Endothelial cell of umbilical vein (primary cell): Measurements from ENCODE around the gene ADARB2. TPM values are rescaled to one million over a fixed set of nuclear protein-coding genes. Genes with fewer than 3 reads are reported as not detected.

Experiments
- BruUV-seq: library from RNA; stranded (reverse); fragments of 400-500 nt; replicated peaks from 2 replicates; lab custom pipeline; 2021; lab: Mats Ljungman, UMichigan
- CTCF ChIA-PET: fragments of 300-600, 350-600 bp; sonication (Branson Sonifier 250); formaldehyde crosslinking; loops from one replicate; lab custom pipeline; 2021; ENCODE audit warnings: antibody characterized with exemption, inconsistent platforms; lab: Charles Lee
- POLR2A ChIA-PET: fragments of 300-600, 350-600 bp; sonication (Branson Sonifier 250); formaldehyde crosslinking; loops from one replicate; lab custom pipeline; 2021; ENCODE audit warnings: antibody characterized with exemption, inconsistent platforms; lab: Charles Lee
- DNase-seq: peaks from one replicate; pipeline ENCODE4 v3.0.0-alpha.2; 2011; ENCODE audit warnings: low read depth, low spot score
- FAIRE-seq: peaks from 2 replicates; lab custom pipeline; 2011; peaks lifted over from hg19 to GRCh38; lab: Jason Lieb, UNC
- H2AFZ ChIP-seq: 2 replicates; pipeline ENCODE4 v1.6.0; 2012; ENCODE audit warnings: low read depth, low read length, control low read depth, inconsistent platforms
- H3K27ac ChIP-seq: 2 replicates; pipeline ENCODE4 v1.5.1; 2011; ENCODE audit warnings: low read depth, mild to moderate bottlenecking, control low read depth, low read length, moderate library complexity; ENCODE audit not compliant: insufficient read depth
- H3K27me3 ChIP-seq, 2 experiments: 2 replicates each; pipeline versions ENCODE4 v1.6.0 to v1.6.1; 2011; ENCODE audit warnings: low read length in 2 of 2, mixed read lengths in 1 of 2; ENCODE audit not compliant: control insufficient read depth in 2 of 2, insufficient read depth in 2 of 2
- H3K36me3 ChIP-seq, 2 experiments: 2 replicates in 1 of 2; 3 replicates in 1 of 2; pipeline ENCODE4 v1.5.1; 2011; ENCODE audit warnings: low read length in 2 of 2, mild to moderate bottlenecking in 1 of 2, moderate library complexity in 1 of 2; ENCODE audit not compliant: control insufficient read depth in 2 of 2, insufficient read depth in 2 of 2; ENCODE audit errors: extremely low read depth in 1 of 2
- H3K4me1 ChIP-seq: 3 replicates; pipeline ENCODE4 v1.5.1; 2011; ENCODE audit warnings: mild to moderate bottlenecking, low read length; ENCODE audit not compliant: control insufficient read depth, insufficient read depth; ENCODE audit errors: extremely low read depth
- H3K4me2 ChIP-seq: 2 replicates; pipeline ENCODE4 v1.6.1; 2011; ENCODE audit warnings: low read length, control low read depth, mixed read lengths; ENCODE audit not compliant: insufficient read depth
- H3K4me3 ChIP-seq, 3 experiments: fragments of 200-600 bp in 1 of 3; sonication (generic), shearing (Covaris generic) in 1 of 3; replicated peaks in 1 of 3; 2 replicates each; pipeline ENCODE4 v1.5.1; 2011 to 2016; ENCODE audit warnings: control low read depth in 3 of 3, low read length in 3 of 3, mild to moderate bottlenecking in 2 of 3, inconsistent platforms in 1 of 3, low read depth in 1 of 3, moderate library complexity in 1 of 3; ENCODE audit not compliant: insufficient read depth in 1 of 3
- H3K79me2 ChIP-seq: 2 replicates; pipeline ENCODE4 v1.6.0; 2012; ENCODE audit warnings: low read length, inconsistent platforms; ENCODE audit not compliant: control insufficient read depth, insufficient read depth
- H3K9ac ChIP-seq: replicated peaks from 2 replicates; pipeline ENCODE3; 2011; ENCODE audit warnings: low read length, control low read depth; ENCODE audit not compliant: insufficient read depth; ENCODE audit errors: extremely low read depth
- H3K9me1 ChIP-seq: replicated peaks from 3 replicates; pipeline ENCODE4 v1.6.0; 2011; ENCODE audit warnings: mild to moderate bottlenecking, low read length; ENCODE audit not compliant: control insufficient read depth, insufficient read depth; ENCODE audit errors: extremely low read depth
- H3K9me3 ChIP-seq: replicated peaks from 2 replicates; pipeline ENCODE4 v1.5.1; 2012; ENCODE audit warnings: low read length, inconsistent platforms; ENCODE audit not compliant: control insufficient read depth, insufficient read depth
- H4K20me1 ChIP-seq: replicated peaks from 2 replicates; pipeline ENCODE3; 2011; ENCODE audit warnings: mild to moderate bottlenecking, low read length; ENCODE audit not compliant: control insufficient read depth, insufficient read depth; ENCODE audit errors: extremely low read depth
- CTCF ChIP-seq, 2 donors: IDR thresholded peaks; 1 replicate in 1 of 2; 2 replicates in 1 of 2; pipeline ENCODE4 v1.5.1; 2011; ENCODE audit warnings: low read length in 2 of 2, mild to moderate bottlenecking in 2 of 2, moderate library complexity in 2 of 2, control low read depth in 1 of 2, inconsistent platforms in 1 of 2, low read depth in 1 of 2; ENCODE audit not compliant: insufficient read depth in 1 of 2; ENCODE audit errors: extremely low read depth in 1 of 2
- EZH2 ChIP-seq: IDR thresholded peaks from 2 replicates; pipeline ENCODE4 v1.6.1; 2012; ENCODE audit warnings: borderline replicate concordance, low read depth, mild to moderate bottlenecking, moderate library complexity, low read length, inconsistent platforms; ENCODE audit not compliant: severe bottlenecking
- FOS ChIP-seq: IDR thresholded peaks from 2 replicates; pipeline ENCODE4 v1.6.1; 2011; ENCODE audit warnings: mild to moderate bottlenecking, low read length, moderate library complexity, borderline replicate concordance; ENCODE audit not compliant: insufficient read depth
- GATA2 ChIP-seq: IDR thresholded peaks from 2 replicates; pipeline ENCODE4 v1.7.0; 2011; ENCODE audit warnings: low read depth, mild to moderate bottlenecking, moderate library complexity, mixed read lengths, low read length; ENCODE audit not compliant: insufficient read length, insufficient read depth
- JUN ChIP-seq: IDR thresholded peaks from 2 replicates; pipeline ENCODE4 v1.6.1; 2011; ENCODE audit warnings: borderline replicate concordance, low read depth; ENCODE audit not compliant: insufficient read length, insufficient read depth
- MAX ChIP-seq: IDR thresholded peaks from 2 replicates; pipeline ENCODE4 v1.6.1; 2011; ENCODE audit not compliant: insufficient read depth, insufficient read length
- POLR2A ChIP-seq: IDR thresholded peaks from 2 replicates; pipeline ENCODE4 v1.6.1; 2012; ENCODE audit warnings: low read depth, mild to moderate bottlenecking, control low read depth, low read length
- POLR2AphosphoS5 ChIP-seq: IDR thresholded peaks from 2 replicates; pipeline ENCODE4 v1.6.1; 2012; ENCODE audit warnings: low read depth, mild to moderate bottlenecking, control low read depth, low read length, moderate library complexity; ENCODE audit not compliant: insufficient read depth
- dilution Hi-C: fragments of 300-500 bp; cut with MboI; formaldehyde crosslinking; loops from one replicate; pipeline ENCODE4 v1.15.0; 2019; ENCODE audit warnings: low sequenced_read_pairs; ENCODE audit not compliant: extremely low pct_ligation_motif_present
- intact Hi-C: fragments of 100-400 bp; cut with micrococcal nuclease; formaldehyde crosslinking; loops from one replicate; pipeline ENCODE4 v1.10.0; 2022
- polyA plus RNA-seq, 4 experiments: library from polyadenylated mRNA; depleted of rRNA in 3 of 4; stranded (reverse) in 3 of 4; unstranded in 1 of 4; fragments of >200 nt; gene quantifications; 2 replicates each; pipeline versions ENCODE4 v1.2.1 to v1.2.3, GENCODE V29; 2011 to 2012; ENCODE audit warnings: missing spikeins in 1 of 4
- total RNA-seq: library from RNA; stranded (reverse); gene quantifications from 2 replicates; pipeline ENCODE4 v1.2.3, GENCODE V29; 2021

Gene ADARB2
- total and polyA plus RNA-seq, 2 donors (not counting 3 experiments of a cell fraction or from before 2014, with no cell fraction given) = not detected

- Histone ChIP-seq H3K4me1 (no peaks in the 10 kb centered on the region), H3K9me1 (no peaks in the 10 kb centered on the region), H3K27me3 (no peaks in the 10 kb centered on the region), H3K9me3 (no peaks in the 10 kb centered on the region), H3K36me3 (no peaks in the 10 kb centered on the region), H3K4me3 (no peak overlapping the region), H3K27ac (no peak overlapping the region), H4K20me1 (no peaks in the 10 kb centered on the region), H3K79me2 (no peaks in the 10 kb centered on the region), H3K4me2 (no peak overlapping the region), H2AFZ (no peak overlapping the region), H3K9ac (no peak overlapping the region)
- DNase-seq = no peak
- dilution Hi-C loops (no loop called here), intact Hi-C loops (no loop called here)
- CTCF ChIA-PET = no interaction called here
- no peak for FAIRE-seq
- POLR2A ChIA-PET = no interaction called here
- BruUV-seq = no TSS peak
- TF ChIP-seq GATA2 (no peak), POLR2A (no peak), JUN (no peak), MAX (no peak), POLR2AphosphoS5 (no peak), CTCF (IDR thresholded peaks at IDR 0.05; ENCODE audit: extremely low read depth in 1 of 2, insufficient read depth in 1 of 2, low read depth in 1 of 2, low read length in 2 of 2) (no peak), FOS (no peak), EZH2 (no peak)
Measured at GRCh38 chr10:1739751-1740150, 2.4 kb upstream of the ADARB2 start.
